ENCODE data around the gene PRICKLE1. TPM values are rescaled to one million over a fixed set of nuclear protein-coding genes. Genes with fewer than 3 reads are reported as not detected.

PRICKLE1 gene
- total and polyA plus RNA-seq, 9 of the 15 experiments (the other 6 are each of a cell fraction or from before 2014, with no cell fraction given), result 0.22 to 0.85 (median 0.31) TPM

DNA sequence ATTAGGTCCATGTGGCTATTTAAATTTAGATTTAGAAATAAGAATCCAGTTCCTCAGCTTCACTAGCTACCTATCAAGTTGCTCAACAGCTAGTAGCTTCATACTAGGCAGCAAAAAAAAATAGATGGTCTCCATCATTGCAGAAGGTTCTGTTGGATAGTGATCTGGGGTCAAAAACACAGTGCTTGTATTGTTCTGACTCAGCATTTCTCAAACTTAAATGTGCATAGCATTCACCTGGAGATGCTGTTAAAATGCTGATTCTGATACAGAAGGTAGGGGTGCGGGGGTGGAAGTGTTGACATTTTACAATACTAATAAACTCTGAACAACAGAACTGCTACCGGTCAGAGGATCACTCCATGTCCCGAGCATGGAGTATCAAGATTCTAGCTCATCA, 51.3 kb downstream of the PRICKLE1 start (continued):
- TF ChIP-seq NFE2 (IDR thresholded peaks at IDR 0.05; ENCODE audit: low read depth), result 0 out of 2 replicates have a peak, but pooled peaks have one; percentile 30

GRCh38 chr12:42534184-42534838, 55.2 kb downstream of the PRICKLE1 start:
- Histone ChIP-seq H4K20me1 (replicated peaks; ENCODE audit: control insufficient read depth, insufficient read depth, low read length) (no peaks in the 10 kb centered on the region), H3K9ac (ENCODE audit: insufficient read depth in 1 of 2, low read depth in 2 of 2, low read length in 2 of 2) (no peak overlapping the region), H3K9me1 (ENCODE audit: control insufficient read depth, insufficient read depth, low read length) (no peaks in the 10 kb centered on the region), H3K4me3 (no peak overlapping the region), H3K4me1 (replicated peaks in 1 of 2; ENCODE audit: control insufficient read depth in 2 of 2, insufficient read depth in 2 of 2, low read length in 2 of 2) (no peaks in the 10 kb centered on the region; a peak in 1 of 5 replicates), H3K79me2 (ENCODE audit: control insufficient read depth, insufficient read depth, low read length) (no peaks in the 10 kb centered on the region), H3K9me3 (replicated peaks; ENCODE audit: control insufficient read depth, insufficient read depth, low read depth, low read length) (no peaks in the 10 kb centered on the region), H3K27me3 (ENCODE audit: control insufficient read depth in 2 of 2, insufficient read depth in 2 of 2, low read length in 2 of 2) (no peaks in the 10 kb centered on the region), H3K36me3 (ENCODE audit: control insufficient read depth, insufficient read depth, low read length) (no peaks in the 10 kb centered on the region), H3K4me2 (ENCODE audit: insufficient read depth, low read length) (no peak overlapping the region), H2AFZ (ENCODE audit: low read depth, low read length) (no peak overlapping the region), H3K27ac (ENCODE audit: extremely low read depth, low read depth, low read length) (no peak overlapping the region)
- ATAC-seq (no peak), DNase-seq (ENCODE audit: extremely low read depth in 1 of 4, low spot score in 3 of 4) (no peak), FAIRE-seq (no peak)
- no TSS peak for BruUV-seq (replicated peaks)
- POLR2A ChIA-PET, result no interaction called here
- in situ Hi-C loops (cut with MboI), result no loop called here
- WGBS (ENCODE audit: insufficient coverage, low coverage, missing lambda C conversion rate), result 8% methylated on average over 4 of the region's 4 CpGs
- TF ChIP-seq PHB (CRISPR knock-in tag; IDR thresholded peaks at IDR 0.05), result no peak
- TF ChIP-seq STAT5B (CRISPR knock-in tag; IDR thresholded peaks at IDR 0.05), result no peak
- TF ChIP-seq CBFB (CRISPR knock-in tag; IDR thresholded peaks at IDR 0.05), result no peak
- no peak for TF ChIP-seq RFX7 (CRISPR knock-in tag; IDR thresholded peaks at IDR 0.05)
- no peak for TF ChIP-seq RBBP5 (IDR thresholded peaks at IDR 0.05; ENCODE audit: borderline replicate concordance, insufficient read depth, low read length, poor library complexity, severe bottlenecking)
- CTCF ChIA-PET (ENCODE audit: low intra/inter-chr PET ratio), result no interaction called here
- intact Hi-C loops (cut with micrococcal nuclease), result no loop called here
